Measurements from ENCODE around the gene AMBRA1. TPM values are rescaled to one million over a fixed set of nuclear protein-coding genes. Genes with fewer than 3 reads are reported as not detected.
A peak's percentile ranks its signal among the peaks of the same experiment; 100 is the strongest.

Gene AMBRA1
- total RNA-seq, 4 donors from 2014 or later = 20.0 to 28.9 (median 26.0) TPM

GRCh38 chr11:46364056-46364455 lies 229.8 kb downstream of the AMBRA1 start:
- Histone ChIP-seq H3K9me3 (no peaks in the 10 kb centered on the region), H3K27me3 (no peaks in the 10 kb centered on the region), H3K27ac (replicated peaks in 1 of 4) (peak overlapping the region; percentile 74 to 88 (median 82)), H3K36me3 (peaks cover 0 to 20% (median 13%) of the 10 kb centered on the region in 4 donors), H3K4me3 (no peak overlapping the region), H3K4me1 (peaks cover 52 to 77% (median 61%) of the 10 kb centered on the region in 4 donors)
- intact Hi-C loops (cut with DNase I) = no loop called here
- DNase-seq (ENCODE audit: extremely low spot score) = no peak
- 84% methylated on average over 9 of the region's 9 CpGs for WGBS
- TF ChIP-seq CTCF (IDR thresholded peaks at IDR 0.05) (no peak), POLR2AphosphoS5 (IDR thresholded peaks at IDR 0.05) (no peak), EP300 (IDR thresholded peaks at IDR 0.05) (no peak), POLR2A (IDR thresholded peaks at IDR 0.05; ENCODE audit: low read depth) (no peak)

- intact Hi-C loops (cut with DNase I) = no loop called here
- Histone ChIP-seq H3K4me3 (peak overlapping the region in 3 of 4 donors; percentile 17 to 53 (median 51)), H3K36me3 (peaks cover 0 to 14% (median 9%) of the 10 kb centered on the region in 4 donors), H3K27ac (replicated peaks in 1 of 4) (peak overlapping the region; percentile 74 to 88 (median 82)), H3K27me3 (no peaks in the 10 kb centered on the region), H3K4me1 (peaks cover 52 to 77% (median 61%) of the 10 kb centered on the region in 4 donors), H3K9me3 (no peaks in the 10 kb centered on the region)
- no peak for DNase-seq (ENCODE audit: extremely low spot score)
- 39% methylated on average over 16 of the region's 21 CpGs for WGBS
- no peak for TF ChIP-seq POLR2AphosphoS5 (IDR thresholded peaks at IDR 0.05)
- peak; percentile 23 for TF ChIP-seq POLR2A (IDR thresholded peaks at IDR 0.05; ENCODE audit: low read depth)
- TF ChIP-seq CTCF (IDR thresholded peaks at IDR 0.05) = no peak
- TF ChIP-seq EP300 (IDR thresholded peaks at IDR 0.05) = no peak
Observed at GRCh38 chr11:46363455-46364005, 230.3 kb downstream of the AMBRA1 start.

- Histone ChIP-seq H3K27me3 (no peaks in the 10 kb centered on the region), H3K4me3 (peak overlapping the region; percentile 17 to 53 (median 50)), H3K27ac (replicated peaks in 1 of 4) (peak overlapping the region; percentile 74 to 88 (median 82)), H3K36me3 (peaks cover 0 to 9% (median 4%) of the 10 kb centered on the region in 4 donors), H3K9me3 (no peaks in the 10 kb centered on the region), H3K4me1 (peaks cover 52 to 77% (median 61%) of the 10 kb centered on the region in 4 donors)
- WGBS = 40% methylated on average over 3 of the region's 9 CpGs
- TF ChIP-seq CTCF (IDR thresholded peaks at IDR 0.05) = no peak
- no peak for TF ChIP-seq POLR2AphosphoS5 (IDR thresholded peaks at IDR 0.05)
- TF ChIP-seq EP300 (IDR thresholded peaks at IDR 0.05) = no peak
- TF ChIP-seq POLR2A (IDR thresholded peaks at IDR 0.05; ENCODE audit: low read depth) = no peak
- intact Hi-C loops (cut with DNase I) = no loop called here
- no peak for DNase-seq (ENCODE audit: extremely low spot score)
Observed at GRCh38 chr11:46363031-46363407, 230.8 kb downstream of the AMBRA1 start.

- WGBS = 49% methylated on average over 16 of the region's 20 CpGs
- Histone ChIP-seq H3K9me3 (no peaks in the 10 kb centered on the region), H3K27me3 (no peaks in the 10 kb centered on the region), H3K36me3 (peaks cover 0 to 5% (median 0%) of the 10 kb centered on the region in 4 donors), H3K4me3 (peak overlapping the region; percentile 48 to 55 (median 52)), H3K27ac (replicated peaks in 1 of 4) (peak overlapping the region; percentile 74 to 88 (median 82)), H3K4me1 (peaks cover 46 to 71% (median 58%) of the 10 kb centered on the region in 4 donors)
- no peak for TF ChIP-seq POLR2A (IDR thresholded peaks at IDR 0.05; ENCODE audit: low read depth)
- TF ChIP-seq EP300 (IDR thresholded peaks at IDR 0.05) = no peak
- TF ChIP-seq POLR2AphosphoS5 (IDR thresholded peaks at IDR 0.05) = no peak
- no peak for DNase-seq (ENCODE audit: extremely low spot score)
- intact Hi-C loops (cut with DNase I) = no loop called here
Observed at GRCh38 chr11:46362156-46363030, 231.4 kb downstream of the AMBRA1 start.
